OCI-LY3 (cell line): ENCODE data around the gene TBX2.

Source experiments
- H2AFZ ChIP-seq: fragments of 200-600, 300-600 bp; shearing (Covaris generic); 2 replicates; pipeline ENCODE4 v1.6.0; 2014; ENCODE audit warnings: antibody characterized with exemption, low read depth, low read length
- H3K27ac ChIP-seq: fragments of 200-600, 300-600 bp; sonication (generic); 2 replicates; pipeline ENCODE4 v1.5.1; 2014; ENCODE audit warnings: mild to moderate bottlenecking, low read length, moderate library complexity, mixed read lengths
- H3K27me3 ChIP-seq: fragments of 200-600, 300-600 bp; sonication (generic); 2 replicates; pipeline ENCODE4 v1.6.1; 2014; ENCODE audit warnings: low read depth, low read length, mixed read lengths
- H3K36me3 ChIP-seq: fragments of 200-600, 300-600 bp; sonication (generic); replicated peaks from 2 replicates; pipeline ENCODE3; 2014; ENCODE audit warnings: low read depth, low read length, mixed read lengths
- H3K4me1 ChIP-seq: fragments of 300-600, 200-600 bp; sonication (generic); 2 replicates; pipeline ENCODE4 v1.6.1; 2014; ENCODE audit warnings: low read length, mixed read lengths
- H3K4me2 ChIP-seq: fragments of 200-600, 300-600 bp; sonication (generic); 2 replicates; pipeline ENCODE4 v1.6.1; 2014; ENCODE audit warnings: low read length, mixed read lengths
- H3K4me3 ChIP-seq: fragments of 300-600, 200-600 bp; sonication (generic); 2 replicates; pipeline ENCODE4 v1.5.1; 2014; ENCODE audit warnings: antibody characterized with exemption, mild to moderate bottlenecking, low read length, moderate library complexity
- H3K79me2 ChIP-seq: fragments of 300-600, 200-600 bp; shearing (Covaris generic); 2 replicates; pipeline ENCODE4 v1.6.1; 2014; ENCODE audit warnings: mild to moderate bottlenecking, low read length, mixed read lengths
- H3K9ac ChIP-seq: fragments of 300-600, 200-600 bp; shearing (Covaris generic); 2 replicates; pipeline ENCODE4 v1.6.0; 2014; ENCODE audit warnings: mild to moderate bottlenecking, low read length, moderate library complexity
- H3K9me3 ChIP-seq: fragments of 200-600, 300-600 bp; shearing (Covaris generic); 2 replicates; pipeline ENCODE4 v1.6.1; 2014; ENCODE audit warnings: low read length, mixed read lengths; ENCODE audit not compliant: insufficient read depth
- H4K20me1 ChIP-seq: fragments of 200-600, 300-600 bp; sonication (generic); 2 replicates; pipeline ENCODE4 v1.6.1; 2016; ENCODE audit warnings: low read length, mixed read lengths; ENCODE audit not compliant: insufficient read depth
- CTCF ChIP-seq: fragments of 200-600, 300-600 bp; sonication (generic); IDR thresholded peaks from 2 replicates; pipeline ENCODE4 v1.5.1; 2014; ENCODE audit warnings: antibody characterized with exemption, low read length, low read depth
- EZH2phosphoT487 ChIP-seq: fragments of 200-600 bp; shearing (Covaris generic); IDR thresholded peaks from 2 replicates; pipeline ENCODE4 v1.6.1; 2018; ENCODE audit warnings: antibody characterized with exemption, mixed run types, low read depth

The TBX2 gene

GRCh38 chr17:61399131-61400065, at the start of gene TBX2:
TSS of gene TBX2 (plus strand) at chr17:61399843. CDS start at chr17:61400177, 334 bp downstream.
- Histone ChIP-seq H3K4me2 (no peak within 1 kb of the TSS), H3K9ac (no peak within 1 kb of the TSS), H2AFZ (no peak within 1 kb of the TSS), H3K27ac (no peak within 1 kb of the TSS), H4K20me1 (no peaks in the 10 kb centered on the region), H3K9me3 (no peaks in the 10 kb centered on the region), H3K4me1 (no peaks in the 10 kb centered on the region), H3K79me2 (no peaks in the 10 kb centered on the region), H3K36me3 (no peaks in the 10 kb centered on the region), H3K4me3 (no peak within 1 kb of the TSS), H3K27me3 (no peaks in the 10 kb centered on the region)
- TF ChIP-seq CTCF (no peak), EZH2phosphoT487 (no peak)

- no peak overlapping the region for H3K4me2 ChIP-seq
- H3K27me3 ChIP-seq: no peaks in the 10 kb centered on the region
- no peak overlapping the region for H3K27ac ChIP-seq
- H3K36me3 ChIP-seq: no peaks in the 10 kb centered on the region
- H3K9me3 ChIP-seq: no peaks in the 10 kb centered on the region
- H2AFZ ChIP-seq: no peak overlapping the region
- no peak overlapping the region for H3K9ac ChIP-seq
- no peaks in the 10 kb centered on the region for H4K20me1 ChIP-seq
- no peak overlapping the region for H3K4me3 ChIP-seq
- no peaks in the 10 kb centered on the region for H3K79me2 ChIP-seq
- H3K4me1 ChIP-seq: no peaks in the 10 kb centered on the region
- TF ChIP-seq EZH2phosphoT487 (no peak), CTCF (no peak)
Measured at GRCh38 chr17:61351745-61352407, 47.8 kb upstream of the TBX2 start.

GRCh38 chr17:61352408-61352770, 47.3 kb upstream of the TBX2 start:
- no peaks in the 10 kb centered on the region for H3K4me1 ChIP-seq
- H3K79me2 ChIP-seq: no peaks in the 10 kb centered on the region
- no peak overlapping the region for H2AFZ ChIP-seq
- no peaks in the 10 kb centered on the region for H3K9me3 ChIP-seq
- no peak overlapping the region for H3K27ac ChIP-seq
- no peak overlapping the region for H3K4me3 ChIP-seq
- H3K9ac ChIP-seq: no peak overlapping the region
- no peaks in the 10 kb centered on the region for H3K36me3 ChIP-seq
- TF ChIP-seq EZH2phosphoT487 (no peak), CTCF (no peak)
- no peak overlapping the region for H3K4me2 ChIP-seq
- no peaks in the 10 kb centered on the region for H3K27me3 ChIP-seq
- no peaks in the 10 kb centered on the region for H4K20me1 ChIP-seq

- Histone ChIP-seq H2AFZ (no peak overlapping the region), H3K4me1 (no peaks in the 10 kb centered on the region), H3K4me2 (no peak overlapping the region), H3K36me3 (no peaks in the 10 kb centered on the region), H3K9ac (no peak overlapping the region), H4K20me1 (no peaks in the 10 kb centered on the region), H3K27me3 (no peaks in the 10 kb centered on the region), H3K79me2 (no peaks in the 10 kb centered on the region), H3K27ac (no peak overlapping the region), H3K4me3 (no peak overlapping the region), H3K9me3 (no peaks in the 10 kb centered on the region)
- TF ChIP-seq EZH2phosphoT487: no peak
- TF ChIP-seq CTCF: no peak
Measured at GRCh38 chr17:61352781-61353491, 46.7 kb upstream of the TBX2 start.
